Nephron progenitor cell (in vitro differentiated cells): ENCODE measurements around the gene GRIN2D.
"Not testable (repeated sequence)": the region's sequence is repeated elsewhere in the genome, so short reads cannot be mapped to it uniquely, and the experiment has no call there.

ENCODE experiments used
- DNase-seq: peaks from one replicate; pipeline ENCODE4 v3.0.0; 2021
- H3K27ac Mint-ChIP-seq: 2 replicates; pipeline ENCODE4 v1.8.0; 2021; ENCODE audit warnings: mild to moderate bottlenecking, moderate library complexity, mixed read lengths
- H3K27me3 Mint-ChIP-seq: 2 replicates; pipeline ENCODE4 v1.8.0; 2021; ENCODE audit warnings: mild to moderate bottlenecking, low read depth, mixed read lengths; ENCODE audit not compliant: poor library complexity
- H3K36me3 Mint-ChIP-seq: 2 replicates; pipeline ENCODE4 v1.8.0; 2021; ENCODE audit warnings: low read depth, mixed read lengths
- H3K4me1 Mint-ChIP-seq: 2 replicates; pipeline ENCODE4 v1.8.0; 2021; ENCODE audit warnings: mixed read lengths
- H3K4me3 Mint-ChIP-seq: 2 replicates; pipeline ENCODE4 v1.8.0; 2021; ENCODE audit warnings: mild to moderate bottlenecking, moderate library complexity, mixed read lengths
- H3K9me3 Mint-ChIP-seq: 2 replicates; pipeline ENCODE4 v1.8.0; 2021; ENCODE audit warnings: mild to moderate bottlenecking, moderate library complexity, mixed read lengths
- CTCF ChIP-seq: fragments of 200-600 bp; sonication (generic); IDR thresholded peaks from 2 replicates; pipeline ENCODE4 v1.5.0; 2021; ENCODE audit warnings: antibody characterized with exemption

GRIN2D gene

DNA sequence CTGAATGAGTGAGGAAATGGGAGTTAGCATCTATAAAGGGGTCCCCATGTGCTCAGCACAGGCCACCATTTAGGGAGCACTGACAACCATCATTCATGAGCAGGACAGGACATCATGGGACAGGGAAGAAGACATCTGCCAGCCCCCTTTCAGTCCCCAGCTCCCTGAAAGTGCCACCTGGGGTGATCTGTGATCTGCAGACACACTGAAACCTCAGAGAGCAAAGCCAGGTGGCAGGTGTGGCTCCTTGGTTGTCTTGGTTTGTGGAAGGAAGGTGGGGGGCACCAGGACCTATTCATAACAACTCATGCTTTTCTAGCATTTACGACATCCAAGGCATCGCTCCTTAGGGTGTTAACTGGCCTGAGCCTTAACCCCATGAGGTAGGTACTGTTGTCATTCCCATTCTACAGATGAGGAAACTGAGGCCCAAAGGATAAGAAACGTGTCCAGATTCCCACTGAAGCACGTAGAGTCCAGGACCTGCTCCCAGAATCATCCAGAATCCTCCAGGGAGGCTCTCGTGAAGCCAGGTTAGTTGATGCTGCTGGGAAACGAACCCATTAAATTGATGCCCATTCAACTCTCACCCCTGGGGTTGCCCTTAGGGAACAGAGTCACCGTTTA is 7.9 kb upstream of the GRIN2D start:
- H3K27ac Mint-ChIP-seq, result no peak overlapping the region
- H3K36me3 Mint-ChIP-seq, result peaks cover 69% of the 10 kb centered on the region

GRCh38 chr19:48386981-48387380 is 6.5 kb upstream of the GRIN2D start:
- Mint-ChIP-seq H3K27ac (peak overlapping the region; percentile 36), H3K4me1 (peaks cover 42% of the 10 kb centered on the region), H3K36me3 (peaks cover 60% of the 10 kb centered on the region), H3K4me3 (no peak overlapping the region), H3K9me3 (no peaks in the 10 kb centered on the region), H3K27me3 (no peaks in the 10 kb centered on the region)
- TF ChIP-seq CTCF, result no peak
- DNase-seq, result no peak

More for the DNA sequence above, 7.9 kb upstream of the GRIN2D start:
- Mint-ChIP-seq H3K27me3 (no peaks in the 10 kb centered on the region), H3K9me3 (no peaks in the 10 kb centered on the region), H3K4me3 (no peak overlapping the region), H3K4me1 (peaks cover 37% of the 10 kb centered on the region)
- no peak for TF ChIP-seq CTCF
- no peak for DNase-seq

- TF ChIP-seq CTCF, result peak; percentile 43
- peak; percentile 71 for DNase-seq
These were observed 3.0 kb upstream of the GRIN2D start for GRCh38 chr19:48390188-48391099.

DNA sequence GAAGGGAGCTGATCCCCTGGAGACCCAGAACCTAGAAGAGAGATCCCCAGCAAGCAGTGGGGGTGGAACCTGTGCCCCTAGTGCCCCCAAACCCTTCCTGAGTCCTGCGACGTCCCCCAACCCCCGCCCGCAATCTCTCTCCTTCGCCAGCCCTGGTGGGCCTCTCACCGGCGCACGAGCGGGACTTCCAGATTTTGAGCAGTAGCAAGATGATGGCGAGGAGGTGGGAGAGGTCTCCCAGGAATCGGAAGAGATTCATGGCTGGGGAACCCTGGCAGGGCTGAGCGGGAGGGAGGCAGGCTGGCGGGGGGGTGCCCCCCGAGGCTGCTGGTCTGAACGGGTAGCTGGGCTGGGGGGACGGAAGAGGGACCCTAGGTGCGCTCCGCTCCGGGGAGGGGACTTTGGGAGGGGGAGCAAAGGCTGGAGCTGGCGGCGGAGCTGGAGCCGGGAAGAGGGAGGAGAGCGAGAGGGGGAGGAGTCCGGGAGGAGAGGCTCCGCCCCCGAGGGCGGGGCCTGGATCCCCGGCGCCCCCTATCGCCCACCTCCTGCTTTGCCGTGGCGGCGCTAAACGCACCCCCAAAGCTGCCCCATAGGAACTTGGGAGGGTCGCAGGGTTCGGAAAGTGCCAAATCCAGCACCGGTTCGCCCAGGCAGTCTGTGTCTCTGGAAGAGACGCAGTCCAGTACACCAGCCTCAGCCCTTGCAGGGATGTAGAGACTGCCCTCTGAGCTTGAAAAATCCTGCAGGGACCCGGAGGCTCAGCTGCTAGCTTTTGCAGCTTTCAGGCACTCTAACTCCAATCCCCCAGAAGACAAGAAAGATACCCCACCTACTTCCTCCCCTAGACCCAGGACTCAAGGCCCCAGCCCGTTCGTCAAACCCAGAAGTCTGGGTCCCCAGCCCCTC is 2.1 kb upstream of the GRIN2D start, which contains the start of gene KDELR1:
Gene KDELR1, minus strand, starts transcription at position 452 of the 906 bp plus-strand sequence. Its CDS starts 193 bp downstream, at position 259.
- H3K27ac Mint-ChIP-seq, result peak within 1 kb of the TSS; percentile 97
- peak; percentile 89 for TF ChIP-seq CTCF

More at GRCh38 chr19:48390188-48391099, 3.0 kb upstream of the GRIN2D start:
- Mint-ChIP-seq H3K9me3 (no peaks in the 10 kb centered on the region), H3K27ac (peak overlapping the region; percentile 97), H3K4me1 (peaks cover 51% of the 10 kb centered on the region), H3K27me3 (peaks cover 7% of the 10 kb centered on the region), H3K36me3 (peaks cover 31% of the 10 kb centered on the region), H3K4me3 (peak overlapping the region; percentile 95)

GRCh38 chr19:48392006-48392344 is 1.5 kb upstream of the GRIN2D start:
- H3K4me1 Mint-ChIP-seq, result peaks cover 66% of the 10 kb centered on the region
- H3K27ac Mint-ChIP-seq, DNase-seq, H3K9me3 Mint-ChIP-seq: not testable (repeated sequence)
- H3K36me3 Mint-ChIP-seq, result peaks cover 19% of the 10 kb centered on the region
- peaks cover 17% of the 10 kb centered on the region for H3K27me3 Mint-ChIP-seq
- peak overlapping the region; percentile 95 for H3K4me3 Mint-ChIP-seq

More for the DNA sequence above, 2.1 kb upstream of the GRIN2D start, which contains the start of gene KDELR1:
- Mint-ChIP-seq H3K4me3 (peak within 1 kb of the TSS; percentile 95), H3K36me3 (peaks cover 22% of the 10 kb centered on the region), H3K27me3 (peaks cover 11% of the 10 kb centered on the region), H3K4me1 (peaks cover 60% of the 10 kb centered on the region), H3K9me3 (no peaks in the 10 kb centered on the region)
- peak; percentile 84 for DNase-seq
